Loucy (cell line): ENCODE data around the gene ORC1.
"Not testable (repeated sequence)": the region's sequence is repeated elsewhere in the genome, so short reads cannot be mapped to it uniquely, and the experiment has no call there.

ENCODE experiments used
- H2AFZ ChIP-seq: fragments of 200-600 bp; sonication (generic); 2 replicates; pipeline ENCODE4 v1.6.0; 2016; ENCODE audit warnings: antibody characterized with exemption, mild to moderate bottlenecking, low read length, moderate library complexity
- H3F3A ChIP-seq: fragments of 200-600 bp; 2 replicates; pipeline ENCODE4 v1.6.0; 2016; ENCODE audit warnings: antibody characterized with exemption, low read depth, mild to moderate bottlenecking
- H3K27me3 ChIP-seq: fragments of 200-600 bp; sonication (generic); 2 replicates; pipeline ENCODE4 v1.6.1; 2014; ENCODE audit warnings: low read length, mild to moderate bottlenecking; ENCODE audit not compliant: insufficient read depth, poor library complexity, severe bottlenecking
- H3K36me3 ChIP-seq: fragments of 200-600 bp; sonication (generic); 2 replicates; pipeline ENCODE4 v1.6.1; 2016; ENCODE audit warnings: low read length; ENCODE audit not compliant: insufficient read depth
- H3K4me1 ChIP-seq: fragments of 200-600 bp; sonication (generic); 2 replicates; pipeline ENCODE4 v1.5.1; 2014; ENCODE audit warnings: low read length, mild to moderate bottlenecking; ENCODE audit not compliant: insufficient read depth, poor library complexity, severe bottlenecking
- H3K4me2 ChIP-seq: fragments of 200-600 bp; sonication (generic); 2 replicates; pipeline ENCODE4 v1.6.0; 2014; ENCODE audit warnings: antibody characterized with exemption, low read length, low read depth, mild to moderate bottlenecking; ENCODE audit not compliant: poor library complexity, severe bottlenecking
- H3K4me3 ChIP-seq: fragments of 200-600 bp; sonication (generic); 2 replicates; pipeline ENCODE4 v1.5.1; 2014; ENCODE audit warnings: low read length, mild to moderate bottlenecking, mixed read lengths; ENCODE audit not compliant: poor library complexity, severe bottlenecking
- H3K79me2 ChIP-seq: fragments of 200-600 bp; sonication (generic); 2 replicates; pipeline ENCODE4 v1.6.1; 2014; ENCODE audit warnings: low read length; ENCODE audit not compliant: insufficient read depth
- H3K9ac ChIP-seq: fragments of 200-600 bp; sonication (generic); 2 replicates; pipeline ENCODE4 v1.6.0; 2014; ENCODE audit warnings: mild to moderate bottlenecking, low read depth, low read length, moderate library complexity; ENCODE audit not compliant: poor library complexity, severe bottlenecking
- H3K9me2 ChIP-seq: fragments of 200-600 bp; sonication (generic); replicated peaks from 2 replicates; pipeline ENCODE4 v1.6.1; 2016; ENCODE audit warnings: low read depth, low read length, mixed read lengths
- H3K9me3 ChIP-seq: fragments of 200-600 bp; sonication (generic); 2 replicates; pipeline ENCODE4 v1.6.1; 2014; ENCODE audit warnings: mild to moderate bottlenecking, antibody characterized with exemption, low read length, low read depth; ENCODE audit not compliant: insufficient read depth
- H4K20me1 ChIP-seq: fragments of 200-600 bp; sonication (generic); 2 replicates; pipeline ENCODE4 v1.6.0; 2014; ENCODE audit warnings: antibody characterized with exemption, low read length, mild to moderate bottlenecking; ENCODE audit not compliant: insufficient read depth, poor library complexity, severe bottlenecking
- CTCF ChIP-seq: fragments of 200-600 bp; sonication (generic); conservative IDR thresholded peaks from 2 replicates; pipeline ENCODE4 v1.5.1; 2014; ENCODE audit warnings: mild to moderate bottlenecking, antibody characterized with exemption, low read length
- EZH2phosphoT487 ChIP-seq: fragments of 200-600 bp; IDR thresholded peaks from 2 replicates; pipeline ENCODE4 v1.6.1; 2018; ENCODE audit warnings: antibody characterized with exemption, mild to moderate bottlenecking, moderate library complexity, borderline replicate concordance

The ORC1 gene

GRCh38 chr1:52393174-52393573, 11.0 kb downstream of the ORC1 start:
- Histone ChIP-seq H3K9ac (no peak overlapping the region), H4K20me1 (peaks cover 7% of the 10 kb centered on the region), H3K4me2 (no peak overlapping the region), H3K36me3 (peaks cover 66% of the 10 kb centered on the region), H3K4me1 (no peaks in the 10 kb centered on the region), H3K9me3 (no peaks in the 10 kb centered on the region), H3K4me3 (no peak overlapping the region), H3K9me2 (no peaks in the 10 kb centered on the region), H3F3A (no peaks in the 10 kb centered on the region), H3K27me3 (no peaks in the 10 kb centered on the region), H2AFZ (no peak overlapping the region), H3K79me2 (peaks cover 8% of the 10 kb centered on the region; the same call in 1 of the 2 replicates)
- TF ChIP-seq CTCF: no peak
- no peak for TF ChIP-seq EZH2phosphoT487

GRCh38 chr1:52386458-52386857, 17.8 kb downstream of the ORC1 start:
- Histone ChIP-seq H3K4me3 (no peak overlapping the region), H3K9ac (no peak overlapping the region), H3K36me3 (peaks cover 80% of the 10 kb centered on the region), H3K4me2 (no peak overlapping the region), H3F3A (no peaks in the 10 kb centered on the region), H3K9me2 (no peaks in the 10 kb centered on the region), H3K4me1 (no peaks in the 10 kb centered on the region), H4K20me1 (no peaks in the 10 kb centered on the region), H3K9me3 (no peaks in the 10 kb centered on the region), H2AFZ (no peak overlapping the region), H3K27me3 (no peaks in the 10 kb centered on the region), H3K79me2 (no peaks in the 10 kb centered on the region)
- TF ChIP-seq CTCF (no peak), EZH2phosphoT487 (no peak)

GRCh38 chr1:52385376-52385775, 18.8 kb downstream of the ORC1 start:
- H4K20me1 ChIP-seq: no peaks in the 10 kb centered on the region
- H3K36me3 ChIP-seq: peaks cover 89% of the 10 kb centered on the region

GRCh38 chr1:52369851-52370250, 34.4 kb downstream of the ORC1 start:
- H3K4me2 ChIP-seq, H3K9me2 ChIP-seq, H2AFZ ChIP-seq, H3K79me2 ChIP-seq, H3K27me3 ChIP-seq, H3K9ac ChIP-seq, H3F3A ChIP-seq, H4K20me1 ChIP-seq, H3K9me3 ChIP-seq, H3K4me3 ChIP-seq: not testable (repeated sequence)
- peaks cover 32% of the 10 kb centered on the region for H3K36me3 ChIP-seq
- peaks cover 14% of the 10 kb centered on the region for H3K4me1 ChIP-seq

More at GRCh38 chr1:52385376-52385775, 18.8 kb downstream of the ORC1 start:
- no peaks in the 10 kb centered on the region for H3F3A ChIP-seq
- no peaks in the 10 kb centered on the region for H3K9me2 ChIP-seq
- no peak overlapping the region for H3K9ac ChIP-seq
- no peaks in the 10 kb centered on the region for H3K9me3 ChIP-seq
- H3K4me2 ChIP-seq: no peak overlapping the region
- no peak overlapping the region for H2AFZ ChIP-seq
- H3K4me1 ChIP-seq: no peaks in the 10 kb centered on the region
- TF ChIP-seq EZH2phosphoT487 (no peak), CTCF (no peak)
- H3K27me3 ChIP-seq: no peaks in the 10 kb centered on the region
- no peaks in the 10 kb centered on the region for H3K79me2 ChIP-seq
- H3K4me3 ChIP-seq: no peak overlapping the region
